Measurements from ENCODE around the gene IFT122.

The IFT122 gene

DNA sequence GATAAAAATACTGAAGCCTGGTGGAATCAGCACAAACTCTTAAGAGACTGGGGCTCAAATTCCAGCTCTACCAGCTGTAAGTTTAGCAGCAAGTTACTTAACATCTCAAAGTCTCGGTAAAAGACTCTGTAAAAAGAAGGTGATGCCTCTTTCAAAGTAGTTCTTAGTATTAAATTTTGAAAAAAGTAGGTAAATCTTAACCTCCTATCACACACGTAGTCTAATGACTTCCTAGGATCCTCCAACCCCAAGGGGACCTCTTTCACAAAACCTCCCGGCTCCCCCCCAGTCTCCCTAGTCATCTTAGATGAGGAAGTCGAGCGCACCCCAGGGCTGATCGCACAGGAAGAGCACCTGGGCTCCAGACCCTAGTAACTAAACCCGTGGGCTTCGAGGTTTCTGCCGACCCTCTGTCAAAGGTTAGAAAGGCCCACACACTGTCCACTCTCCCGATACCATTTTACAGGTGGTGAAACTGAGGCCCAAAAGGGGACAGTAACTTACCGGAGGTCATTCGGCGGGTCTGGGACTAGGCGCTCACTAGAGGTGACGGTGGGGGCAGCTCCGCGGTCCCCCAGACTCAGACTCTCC, 703 bp upstream of the IFT122 start:
- DNase-seq (ENCODE audit: extremely low read depth in 1 of 2, low read depth in 1 of 2): peak in 1 of 2 donors; percentile 10

DNA sequence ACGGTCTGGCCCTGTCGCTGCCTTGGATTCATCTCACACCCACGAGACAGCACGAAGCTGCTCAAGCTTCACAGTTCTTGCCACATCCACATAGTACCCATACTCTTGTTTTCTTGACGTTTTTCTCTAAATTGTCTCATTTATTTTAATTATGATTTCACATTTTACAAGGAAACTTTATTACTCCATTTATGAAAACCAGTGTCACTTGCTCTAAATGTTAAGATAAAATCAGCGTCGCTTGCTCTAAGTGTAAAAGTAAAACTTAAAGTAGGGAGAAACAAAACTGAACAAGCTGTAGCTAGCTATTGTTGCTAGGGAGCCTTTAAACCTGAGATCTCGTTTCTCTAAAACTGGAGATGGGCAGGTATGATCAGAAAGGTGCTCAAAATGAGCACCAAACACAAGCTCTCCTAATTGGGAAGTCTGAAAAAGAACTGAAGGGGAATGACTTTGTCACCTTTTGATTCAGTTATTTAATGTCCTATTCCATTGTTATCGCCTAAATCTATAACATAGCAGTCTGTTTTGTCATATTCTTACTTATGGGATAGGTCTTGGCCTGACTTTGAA, 680 bp downstream of the IFT122 start:
- DNase-seq (ENCODE audit: extremely low read depth in 1 of 2, low read depth in 1 of 2): no peak

DNA sequence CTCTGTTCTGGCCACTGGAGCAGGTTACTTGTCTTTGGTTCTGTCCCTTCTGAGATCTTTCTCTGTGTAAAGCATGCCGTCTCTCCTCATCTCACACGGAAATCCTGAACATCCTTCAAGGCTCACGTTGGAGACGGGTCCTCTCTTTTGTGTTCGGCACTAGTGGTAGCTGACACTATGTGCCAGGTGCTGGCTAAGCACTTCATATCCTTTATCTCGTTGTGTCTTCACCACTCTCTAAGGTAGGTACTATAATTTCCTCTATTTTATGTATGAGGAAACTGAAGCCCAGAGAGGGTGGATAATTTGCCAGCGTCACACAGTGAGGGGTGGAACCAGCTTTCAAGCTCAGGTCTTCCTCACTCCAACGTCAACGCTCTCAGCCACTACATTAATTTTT, 1.2 kb downstream of the IFT122 start:
- no peak for DNase-seq (ENCODE audit: extremely low read depth in 1 of 2, low read depth in 1 of 2)

- no peak for DNase-seq (ENCODE audit: extremely low read depth in 1 of 2, low read depth in 1 of 2)
Measured at GRCh38 chr3:129441782-129442181, 1.8 kb downstream of the IFT122 start.

- no peak for DNase-seq (ENCODE audit: extremely low read depth in 1 of 2, low read depth in 1 of 2)
Measured at GRCh38 chr3:129442486-129442885, 2.5 kb downstream of the IFT122 start.

GRCh38 chr3:129442947-129443346, 2.9 kb downstream of the IFT122 start:
- no peak for DNase-seq (ENCODE audit: extremely low read depth in 1 of 2, low read depth in 1 of 2)

GRCh38 chr3:129445471-129445870, 5.4 kb downstream of the IFT122 start:
- DNase-seq (ENCODE audit: extremely low read depth in 1 of 2, low read depth in 1 of 2): no peak

GRCh38 chr3:129446926-129447325, 6.9 kb downstream of the IFT122 start:
- DNase-seq (ENCODE audit: extremely low read depth in 1 of 2, low read depth in 1 of 2): no peak

DNA sequence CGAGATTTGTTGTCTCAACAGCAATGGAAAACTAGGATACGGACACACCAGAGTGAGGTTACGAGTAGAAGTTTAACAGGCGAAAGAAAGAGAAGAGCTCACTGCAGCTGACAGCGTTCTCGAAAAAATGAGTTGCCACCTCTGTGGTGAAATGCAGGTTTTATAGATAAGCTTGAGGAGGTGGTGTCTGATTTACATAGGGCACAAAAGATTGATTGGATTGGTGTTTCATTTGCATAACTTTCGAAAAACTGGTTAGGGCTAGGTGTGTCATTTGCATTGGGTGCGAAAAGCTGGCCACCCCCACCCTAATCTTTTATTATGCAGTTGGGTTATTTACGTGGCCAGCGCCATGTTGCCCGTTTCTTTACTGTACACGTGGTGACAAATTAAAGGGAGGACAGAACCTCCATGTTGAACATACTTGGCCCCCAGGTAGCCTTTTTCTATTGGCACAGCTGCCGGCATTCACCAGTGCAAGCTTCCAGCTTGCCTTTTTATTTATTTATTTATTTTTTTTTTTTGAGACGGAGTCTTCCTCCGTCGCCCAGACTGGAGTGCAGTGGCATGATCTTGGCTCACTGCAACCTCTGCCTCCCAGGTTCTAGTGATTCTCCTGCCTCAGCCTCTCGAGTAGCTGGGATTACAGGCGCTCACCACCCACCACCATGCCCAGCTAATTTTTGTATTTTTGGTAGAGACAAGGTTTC, 8.3 kb downstream of the IFT122 start:
- DNase-seq (ENCODE audit: extremely low read depth in 1 of 2, low read depth in 1 of 2): no peak

- DNase-seq (ENCODE audit: extremely low read depth in 1 of 2, low read depth in 1 of 2): no peak
Measured at GRCh38 chr3:129449279-129450115, 9.5 kb downstream of the IFT122 start.

GRCh38 chr3:129453732-129454131, 13.7 kb downstream of the IFT122 start:
- DNase-seq (ENCODE audit: extremely low read depth in 1 of 2, low read depth in 1 of 2): no peak

DNA sequence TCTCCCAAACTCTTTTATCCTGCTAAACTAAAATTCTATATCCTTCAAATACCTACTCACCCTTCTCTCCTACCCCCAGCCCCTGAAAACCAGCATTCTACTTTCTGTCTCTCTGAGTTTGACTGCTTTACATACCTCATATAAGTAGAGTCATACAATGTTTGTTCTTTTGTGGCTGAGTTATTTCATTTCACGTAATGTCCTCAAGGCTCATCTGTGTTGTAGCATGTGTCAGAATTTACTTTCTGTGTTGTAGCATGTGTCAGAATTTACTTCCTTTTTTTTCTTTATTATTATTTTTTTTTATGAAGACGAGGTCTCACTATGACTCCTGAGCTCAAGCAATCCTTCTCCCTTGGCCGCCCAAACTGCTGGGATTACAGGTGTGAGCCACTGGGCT, 20.1 kb downstream of the IFT122 start:
- DNase-seq (ENCODE audit: extremely low read depth in 1 of 2, low read depth in 1 of 2): no peak

GRCh38 chr3:129460572-129460971, 20.5 kb downstream of the IFT122 start:
- DNase-seq (ENCODE audit: extremely low read depth in 1 of 2, low read depth in 1 of 2): no peak

- no peak for DNase-seq (ENCODE audit: extremely low read depth in 1 of 2, low read depth in 1 of 2)
Measured at GRCh38 chr3:129461022-129461421, 21.0 kb downstream of the IFT122 start.

- DNase-seq (ENCODE audit: extremely low read depth in 1 of 2, low read depth in 1 of 2): no peak
Measured at GRCh38 chr3:129461461-129462146, 21.6 kb downstream of the IFT122 start.

- DNase-seq (ENCODE audit: extremely low read depth in 1 of 2, low read depth in 1 of 2): no peak
Measured at GRCh38 chr3:129462361-129462968, 22.4 kb downstream of the IFT122 start.

DNA sequence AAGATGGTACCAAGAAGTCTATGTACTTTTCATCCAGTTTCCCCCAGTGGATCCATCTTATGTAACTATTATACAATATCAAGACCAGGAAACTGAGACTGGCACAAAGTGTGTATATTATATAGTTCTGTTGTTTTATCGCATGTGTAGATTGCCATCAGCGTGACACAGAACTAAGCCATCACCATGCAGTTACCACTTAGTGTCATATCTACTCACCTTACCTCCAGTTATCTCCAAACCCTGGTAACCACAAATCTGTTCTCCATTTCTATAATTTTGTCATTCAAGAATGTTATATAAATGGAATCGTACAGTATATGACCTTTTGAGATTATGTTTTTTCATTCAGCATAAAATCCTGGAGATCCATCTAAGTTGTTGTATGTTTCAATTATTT, 23.1 kb downstream of the IFT122 start:
- DNase-seq (ENCODE audit: extremely low read depth in 1 of 2, low read depth in 1 of 2): no peak

DNA sequence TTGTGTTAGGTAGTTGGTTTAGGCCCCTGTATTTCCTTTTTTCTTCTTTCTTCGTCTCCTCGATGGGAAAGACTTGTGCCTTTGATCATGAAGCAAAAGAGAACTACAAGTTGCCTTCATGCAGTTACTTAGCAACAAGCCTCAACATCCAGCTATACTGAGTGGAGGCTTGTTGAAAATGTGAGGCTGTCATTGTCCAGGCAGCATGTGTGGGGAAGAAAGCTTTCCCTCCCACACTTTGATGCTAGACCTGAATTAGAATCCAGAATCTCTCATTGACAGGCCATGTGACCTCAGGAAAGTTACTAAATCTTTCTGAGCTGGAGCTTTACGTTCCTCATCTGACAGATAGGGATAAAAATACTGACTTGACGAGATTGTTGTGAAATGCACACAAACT, 23.7 kb downstream of the IFT122 start:
- DNase-seq (ENCODE audit: extremely low read depth in 1 of 2, low read depth in 1 of 2): no peak

- no peak for DNase-seq (ENCODE audit: extremely low read depth in 1 of 2, low read depth in 1 of 2)
Measured at GRCh38 chr3:129467932-129468331, 27.9 kb downstream of the IFT122 start.

- no peak for DNase-seq (ENCODE audit: extremely low read depth in 1 of 2, low read depth in 1 of 2)
Measured at GRCh38 chr3:129469026-129469425, 29.0 kb downstream of the IFT122 start.

DNA sequence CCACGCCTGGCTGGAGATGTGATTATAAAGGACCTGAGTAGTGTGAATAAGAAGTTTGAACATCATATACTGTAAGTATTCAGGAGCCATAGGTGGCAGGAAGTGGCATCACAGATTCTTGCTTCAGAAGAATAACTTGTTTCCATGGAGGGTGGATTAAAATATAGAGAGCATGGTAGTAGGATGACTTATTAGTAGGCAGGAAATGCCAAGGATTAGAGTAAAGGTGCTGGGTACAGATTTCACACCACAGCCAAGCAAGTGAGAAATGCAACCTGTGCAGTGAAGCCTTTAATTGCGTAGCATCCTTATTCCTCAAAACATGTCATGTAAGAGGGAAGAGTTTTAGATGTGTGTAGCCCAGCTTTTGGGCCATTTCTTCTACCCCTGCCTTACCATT, 30.8 kb downstream of the IFT122 start:
- no peak for DNase-seq (ENCODE audit: extremely low read depth in 1 of 2, low read depth in 1 of 2)

All from stimulated activated CD8-positive, alpha-beta memory T cell treated with anti-CD3 and anti-CD28 coated beads, Interleukin-7, amount 100 ng/mL, for 48 hours (primary cell).